Stimulated activated naive CD8-positive, alpha-beta T cell treated with anti-CD3 and anti-CD28 coated beads, Interleukin-15, Interleukin-2, amounts not matched to agents 100 U/mL and 50 U/mL, for 24 hours (primary cell): ENCODE data around the gene CTNNA3.

ENCODE experiments used
- ATAC-seq: fragments of 150-1000 bp; cut with Tn5 transposase; one replicate; pipeline ENCODE4 v1.10.0; 2021
- DNase-seq: peaks from one replicate; pipeline ENCODE4 v3.0.0; 2021

Gene CTNNA3

GRCh38 chr10:67665491-67665890 is 30.5 kb downstream of the CTNNA3 start:
- DNase-seq, result no peak
- no peak for ATAC-seq

- no peak for DNase-seq
- no peak for ATAC-seq
These were observed 31.1 kb downstream of the CTNNA3 start for GRCh38 chr10:67664942-67665341.

GRCh38 chr10:67663449-67664087 is 32.4 kb downstream of the CTNNA3 start:
- ATAC-seq (no peak), DNase-seq (no peak)

GRCh38 chr10:67662415-67662814 is 33.6 kb downstream of the CTNNA3 start:
- no peak for ATAC-seq
- no peak for DNase-seq

- ATAC-seq, result no peak
- no peak for DNase-seq
These were observed 36.5 kb downstream of the CTNNA3 start for GRCh38 chr10:67659497-67659896.

GRCh38 chr10:67657775-67658174 is 38.2 kb downstream of the CTNNA3 start:
- no peak for DNase-seq
- ATAC-seq, result no peak

GRCh38 chr10:67650558-67650957 is 45.4 kb downstream of the CTNNA3 start:
- DNase-seq (no peak), ATAC-seq (no peak)

- DNase-seq, result no peak
- no peak for ATAC-seq
These were observed 47.3 kb downstream of the CTNNA3 start for GRCh38 chr10:67648613-67649229.

GRCh38 chr10:67630904-67631303 is 65.1 kb downstream of the CTNNA3 start:
- DNase-seq, result no peak
- no peak for ATAC-seq

GRCh38 chr10:67629461-67629971 is 66.5 kb downstream of the CTNNA3 start:
- DNase-seq (no peak), ATAC-seq (no peak)

- no peak for DNase-seq
- ATAC-seq, result no peak
These were observed 73.0 kb downstream of the CTNNA3 start for GRCh38 chr10:67622984-67623383.

GRCh38 chr10:67622511-67622910 is 73.5 kb downstream of the CTNNA3 start:
- DNase-seq (no peak), ATAC-seq (no peak)

- no peak for ATAC-seq
- DNase-seq, result no peak
These were observed 74.2 kb downstream of the CTNNA3 start for GRCh38 chr10:67621834-67622233.

- ATAC-seq, result no peak
These were observed 77.9 kb downstream of the CTNNA3 start for GRCh38 chr10:67618116-67618515.

GRCh38 chr10:67612577-67613537 is 83.1 kb downstream of the CTNNA3 start:
- DNase-seq, result peak; percentile 32
- peak; percentile 100 for ATAC-seq

More at GRCh38 chr10:67618116-67618515, 77.9 kb downstream of the CTNNA3 start:
- no peak for DNase-seq

GRCh38 chr10:67612176-67612575 is 83.8 kb downstream of the CTNNA3 start:
- no peak for DNase-seq
- no peak for ATAC-seq

GRCh38 chr10:67609996-67610793 is 85.8 kb downstream of the CTNNA3 start:
- DNase-seq (no peak), ATAC-seq (no peak)

GRCh38 chr10:67608001-67608400 is 88.0 kb downstream of the CTNNA3 start:
- ATAC-seq (no peak), DNase-seq (no peak)

GRCh38 chr10:67607472-67607871 is 88.5 kb downstream of the CTNNA3 start:
- DNase-seq (no peak), ATAC-seq (peak; percentile 77)

GRCh38 chr10:67606572-67606971 is 89.4 kb downstream of the CTNNA3 start:
- DNase-seq (no peak), ATAC-seq (no peak)

GRCh38 chr10:67603701-67604100 is 92.3 kb downstream of the CTNNA3 start:
- ATAC-seq (no peak), DNase-seq (no peak)

- DNase-seq, result no peak
- no peak for ATAC-seq
These were observed 92.9 kb downstream of the CTNNA3 start for GRCh38 chr10:67603086-67603485.
